DMS153 (cell line): Measurements from ENCODE around the gene RBP5.
A peak's percentile ranks its signal among the peaks of the same experiment; 100 is the strongest.

Experiments
- DNase-seq: peaks from one replicate; lab custom pipeline; 2025; lab: John Stamatoyannopoulos, UW

The RBP5 gene

DNA sequence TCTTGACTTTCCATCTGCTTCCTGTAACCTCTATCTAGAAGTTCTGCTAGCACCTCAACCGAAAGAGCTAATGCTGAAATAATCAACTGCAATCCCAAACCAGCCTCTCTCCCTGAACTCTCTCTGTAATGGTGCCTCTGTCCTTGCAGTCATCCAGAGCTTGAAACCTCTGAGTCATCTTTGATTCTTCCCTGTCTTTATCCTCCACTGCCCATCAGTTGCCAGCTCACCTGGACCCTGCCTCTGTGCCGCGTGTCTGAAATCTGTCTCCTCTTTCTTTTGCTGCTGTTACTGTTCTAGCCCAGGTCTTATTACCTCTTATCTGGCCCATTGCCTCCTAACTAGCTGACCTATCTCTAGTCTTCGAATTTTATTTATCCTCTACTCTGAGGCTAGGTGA, 17.0 kb upstream of the RBP5 start:
- DNase-seq: no peak

DNA sequence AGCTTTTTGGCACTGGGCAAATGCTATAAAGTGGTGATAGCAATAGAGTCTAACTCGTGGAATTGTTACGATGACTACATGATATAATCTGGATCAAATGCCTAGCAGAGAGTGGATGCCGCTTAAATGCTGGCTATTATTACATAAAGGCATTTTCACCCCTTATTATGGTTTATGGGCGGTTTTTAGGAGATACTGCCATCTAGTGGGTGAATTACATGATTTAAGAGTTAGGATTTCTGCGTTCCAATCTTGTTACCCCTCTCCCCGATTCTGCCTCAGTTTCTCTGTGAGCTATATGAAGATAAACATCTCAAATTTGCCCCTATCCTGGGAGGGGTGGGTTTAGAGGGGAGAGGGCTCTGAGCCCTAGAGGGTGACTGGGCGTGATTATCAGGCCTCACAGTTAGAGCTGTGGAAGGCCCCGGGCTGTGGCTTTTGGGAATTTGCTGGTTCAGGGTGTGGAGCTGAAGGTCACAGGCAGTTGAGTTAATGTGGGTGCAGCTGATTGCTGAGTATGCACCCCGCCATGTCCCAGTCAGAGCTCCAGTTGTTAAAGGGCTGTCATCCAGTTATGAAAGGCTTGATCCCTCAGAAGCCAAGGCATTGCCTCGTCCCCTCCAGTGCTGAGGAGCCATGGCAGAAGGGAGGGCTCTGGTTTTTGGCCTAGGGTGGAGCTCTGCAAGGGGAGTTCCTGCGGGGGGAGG, 15.9 kb upstream of the RBP5 start:
- no peak for DNase-seq

DNA sequence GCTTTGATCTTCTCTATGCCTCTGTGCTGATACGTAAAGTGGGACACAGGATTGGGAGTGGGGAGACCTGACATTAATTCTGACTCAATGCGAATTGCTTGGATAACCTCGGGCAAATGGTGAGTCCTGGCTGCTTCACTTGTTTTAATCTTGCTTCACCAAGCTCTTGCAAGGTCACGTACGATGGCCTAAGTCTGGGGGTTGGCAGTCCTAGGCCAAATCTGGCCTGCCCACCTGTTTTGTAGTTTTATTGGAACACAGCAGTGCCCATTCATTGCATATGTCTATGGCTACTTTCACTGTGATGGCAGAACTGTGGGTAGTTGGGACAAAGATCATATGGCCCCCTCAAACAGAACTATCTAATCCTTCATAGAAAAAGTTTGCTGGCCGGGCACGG, 14.9 kb upstream of the RBP5 start:
- no peak for DNase-seq

DNA sequence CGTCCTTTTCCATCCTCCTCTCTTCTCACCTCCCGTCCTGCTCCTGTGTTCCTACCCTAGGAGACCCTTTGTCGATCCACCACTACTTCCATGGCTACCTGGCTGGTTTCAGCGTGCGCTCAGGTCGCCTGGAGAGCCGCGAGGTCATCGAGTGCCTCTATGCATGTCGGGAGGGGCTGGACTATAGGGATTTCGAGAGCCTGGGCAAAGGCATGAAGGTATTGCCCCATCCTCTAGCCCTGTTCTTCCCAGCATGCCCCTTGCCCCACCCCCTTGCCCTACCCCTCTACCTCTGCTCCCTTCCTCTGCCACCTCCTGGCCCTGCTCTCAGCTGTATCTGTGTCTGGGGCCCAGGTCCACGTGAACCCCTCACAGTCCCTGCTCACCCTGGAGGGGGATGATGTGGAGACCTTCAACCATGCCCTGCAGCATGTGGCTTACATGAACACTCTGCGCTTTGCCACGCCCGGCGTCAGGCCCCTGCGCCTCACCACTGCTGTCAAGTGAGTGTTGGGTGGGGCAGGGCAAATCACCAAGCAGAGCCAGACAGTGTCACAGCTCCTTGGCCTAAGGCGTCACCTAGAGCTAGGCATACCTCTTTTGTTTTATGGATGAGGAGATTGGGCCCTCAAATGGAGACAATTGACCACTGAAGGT, 14.2 kb upstream of the RBP5 start:
- no peak for DNase-seq

DNA sequence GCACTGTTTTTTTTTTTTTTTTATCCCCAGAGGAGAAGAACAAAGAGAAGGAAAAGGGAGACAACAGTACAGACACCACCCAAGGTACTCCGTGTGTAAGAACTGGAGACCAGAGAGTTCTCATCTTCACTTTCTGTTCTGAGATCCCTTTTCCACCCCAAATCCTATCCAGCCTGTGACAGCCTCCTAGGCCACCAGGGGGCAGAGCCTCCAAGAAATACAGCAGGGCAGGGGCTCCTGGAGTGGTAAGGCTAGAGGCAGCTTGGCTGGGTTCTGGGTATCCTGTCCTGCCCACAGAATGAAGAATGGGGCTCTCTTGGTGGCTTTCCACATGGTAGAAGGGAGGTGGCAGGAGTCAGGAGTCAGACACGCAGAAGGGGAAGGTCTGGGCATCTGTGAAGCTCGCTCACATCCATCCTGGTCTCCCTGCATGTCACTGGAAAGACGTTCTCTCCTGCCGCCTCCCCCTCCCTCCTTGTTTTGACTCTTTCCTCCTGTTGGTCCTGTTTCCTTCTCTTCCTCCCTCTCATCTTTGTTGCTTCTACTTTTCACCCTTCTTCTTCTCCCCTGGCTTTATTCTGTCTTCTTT, 13.5 kb upstream of the RBP5 start:
- peak; percentile 54 for DNase-seq

DNA sequence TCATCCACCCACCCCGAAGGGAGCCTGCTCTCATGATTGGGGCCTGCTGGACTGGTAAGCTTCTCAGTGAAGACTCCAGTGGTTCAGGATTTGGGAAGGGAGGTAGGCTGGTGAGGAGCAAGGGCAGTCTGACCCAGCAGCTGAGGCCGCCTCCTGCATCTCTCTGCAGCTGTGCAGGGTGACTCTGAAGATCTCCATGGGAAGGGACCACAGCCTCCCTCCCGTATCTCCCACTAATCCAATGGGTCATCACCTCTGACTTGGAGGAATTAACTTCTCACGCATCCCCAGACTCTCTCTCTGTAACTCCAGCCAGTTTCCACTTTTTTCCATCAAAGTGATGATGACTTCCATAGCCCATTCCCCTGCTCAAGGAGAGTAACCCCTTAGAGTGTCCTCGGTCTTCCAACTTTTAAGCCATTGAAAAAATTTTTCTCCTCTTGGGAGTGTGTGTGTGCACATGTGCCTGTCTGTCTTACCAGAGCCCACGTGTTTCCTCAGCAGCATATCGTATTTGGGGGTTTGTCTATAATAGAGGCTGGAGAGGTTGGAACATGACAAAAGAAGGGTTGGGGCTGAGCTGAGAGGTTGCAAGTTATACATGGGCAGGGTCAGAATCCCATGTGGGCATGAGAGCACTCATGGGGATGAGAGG, 12.8 kb upstream of the RBP5 start:
- DNase-seq: no peak

DNA sequence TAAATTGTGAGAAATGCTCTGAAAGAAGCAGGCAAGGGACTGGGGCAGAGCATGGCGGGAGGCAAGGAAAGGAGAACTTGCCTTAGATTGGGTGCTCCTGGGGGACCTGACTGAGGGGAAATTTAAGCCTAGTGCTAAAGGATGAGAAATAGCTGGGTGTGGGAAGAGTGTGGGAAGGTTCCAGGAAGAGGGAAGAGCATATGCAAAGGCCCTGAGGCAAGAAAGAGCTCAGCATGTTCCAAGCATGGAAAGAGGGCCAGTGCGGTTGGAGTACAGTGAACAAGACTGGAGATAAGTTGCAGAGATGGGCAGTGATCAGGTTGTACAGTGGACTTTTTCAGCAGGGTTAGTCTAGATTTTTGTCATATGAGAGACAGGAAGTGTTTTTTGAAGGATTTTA, 10.5 kb upstream of the RBP5 start:
- DNase-seq: no peak

DNA sequence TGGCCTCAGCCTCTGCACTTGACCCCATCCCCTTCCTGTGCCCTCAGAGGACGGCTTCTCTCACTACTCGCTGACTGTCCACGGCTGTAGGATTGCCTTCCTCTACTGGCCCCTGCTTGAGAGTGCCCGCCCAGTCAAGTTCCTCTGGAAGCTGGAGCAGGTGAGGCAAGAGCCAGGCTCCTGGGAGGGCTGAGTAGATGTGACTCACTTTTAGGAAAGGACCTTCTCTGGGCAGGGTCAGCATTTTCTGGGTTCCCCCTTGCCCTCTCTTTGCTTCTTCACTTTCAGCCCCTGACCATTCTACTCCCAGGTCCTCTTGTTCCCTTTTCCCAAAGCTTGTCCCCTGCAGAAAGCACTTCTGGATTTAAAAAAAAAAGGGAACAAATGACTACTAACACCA, 9.2 kb upstream of the RBP5 start:
- DNase-seq: no peak

DNA sequence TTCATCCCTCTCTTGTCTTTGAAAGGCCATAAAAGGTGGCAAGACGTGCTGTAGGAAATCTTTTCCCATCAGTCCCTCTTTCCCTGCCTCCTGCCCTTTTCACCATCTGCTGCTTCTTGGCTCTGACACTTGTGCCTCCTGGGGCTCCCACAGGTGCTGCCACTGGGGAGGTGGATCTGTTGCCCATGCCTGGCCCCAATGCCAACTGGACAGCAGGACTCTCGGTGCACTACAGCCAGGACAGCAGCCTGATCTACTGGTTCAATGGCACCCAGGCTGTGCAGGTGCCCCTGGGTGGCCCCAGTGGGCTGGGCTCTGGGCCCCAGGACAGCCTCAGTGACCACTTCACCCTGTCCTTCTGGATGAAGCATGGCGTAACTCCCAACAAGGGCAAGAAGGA, 8.0 kb upstream of the RBP5 start:
- no peak for DNase-seq

DNA sequence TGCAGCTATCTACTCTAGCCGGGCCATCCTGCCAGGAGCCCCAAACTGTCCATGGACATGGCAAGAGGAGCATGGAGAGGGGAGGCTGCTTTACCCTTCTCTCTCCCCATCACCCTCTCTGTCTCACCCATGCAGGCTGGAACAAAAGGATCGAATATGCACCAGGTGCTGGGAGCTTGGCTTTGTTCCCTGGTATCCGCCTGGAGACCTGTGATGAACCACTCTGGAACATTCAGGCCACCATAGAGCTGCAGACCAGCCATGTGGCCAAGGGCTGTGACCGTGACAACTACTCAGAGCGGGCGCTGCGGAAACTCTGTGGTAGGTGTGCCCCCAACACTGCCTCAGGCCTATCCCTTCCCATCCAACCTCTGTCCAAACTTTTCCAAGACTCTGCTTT, 7.4 kb upstream of the RBP5 start:
- no peak for DNase-seq

DNA sequence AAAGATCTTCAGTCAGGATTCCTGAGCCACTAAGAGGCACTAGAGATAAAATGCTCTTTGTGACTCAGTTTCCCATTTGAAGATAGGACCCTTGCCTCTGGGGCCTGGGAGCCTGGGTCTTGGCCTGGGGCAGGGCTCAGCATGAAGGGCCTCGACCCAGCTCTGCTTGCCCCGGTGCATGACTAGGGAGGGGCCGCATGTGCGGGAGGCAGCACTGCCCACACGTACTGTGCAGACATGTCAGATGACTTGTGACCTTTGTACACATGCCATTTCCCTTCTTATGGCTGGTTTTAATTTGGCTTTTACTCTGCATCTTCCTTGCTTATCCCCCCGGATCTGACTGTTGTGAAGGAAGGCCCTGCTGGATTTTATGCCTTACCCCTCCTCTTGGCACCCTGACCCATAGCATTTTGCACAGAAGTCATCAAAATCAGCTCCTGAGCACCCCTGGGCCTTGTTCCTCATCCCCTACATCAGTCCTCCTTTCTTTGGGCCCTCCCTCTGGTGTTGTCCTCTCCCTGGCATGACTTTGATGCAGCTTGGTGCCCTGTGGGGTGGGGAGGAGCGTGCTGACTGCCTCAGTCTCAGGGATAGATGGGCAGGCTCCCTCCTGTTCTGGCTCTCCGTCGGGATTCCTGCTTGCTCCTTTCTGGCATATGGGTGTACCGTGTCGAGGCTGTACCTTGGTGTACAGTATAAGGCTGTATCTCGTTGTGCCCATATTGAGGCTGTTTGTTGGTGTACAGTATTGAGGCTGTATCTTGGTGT, 5.9 kb upstream of the RBP5 start:
- no peak for DNase-seq

DNA sequence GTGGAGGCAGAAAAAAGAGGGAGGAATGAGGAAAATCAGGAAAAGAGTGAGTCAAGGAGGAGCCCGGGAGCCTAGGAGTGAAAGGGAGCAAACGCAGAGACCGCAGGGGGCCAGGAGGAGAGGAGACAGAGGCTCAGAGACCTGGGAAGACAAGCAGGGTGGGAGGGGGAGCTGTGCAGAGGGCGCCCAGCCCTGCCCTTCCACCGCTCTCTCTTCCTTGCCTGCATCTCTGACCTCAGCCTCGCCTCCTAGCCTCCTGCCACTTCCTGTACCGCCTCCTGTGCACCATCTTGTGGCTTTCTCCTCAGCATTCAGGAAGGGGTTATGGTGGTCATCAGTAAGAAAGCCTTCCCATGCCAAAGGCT, 2.8 kb upstream of the RBP5 start:
- DNase-seq: no peak

DNA sequence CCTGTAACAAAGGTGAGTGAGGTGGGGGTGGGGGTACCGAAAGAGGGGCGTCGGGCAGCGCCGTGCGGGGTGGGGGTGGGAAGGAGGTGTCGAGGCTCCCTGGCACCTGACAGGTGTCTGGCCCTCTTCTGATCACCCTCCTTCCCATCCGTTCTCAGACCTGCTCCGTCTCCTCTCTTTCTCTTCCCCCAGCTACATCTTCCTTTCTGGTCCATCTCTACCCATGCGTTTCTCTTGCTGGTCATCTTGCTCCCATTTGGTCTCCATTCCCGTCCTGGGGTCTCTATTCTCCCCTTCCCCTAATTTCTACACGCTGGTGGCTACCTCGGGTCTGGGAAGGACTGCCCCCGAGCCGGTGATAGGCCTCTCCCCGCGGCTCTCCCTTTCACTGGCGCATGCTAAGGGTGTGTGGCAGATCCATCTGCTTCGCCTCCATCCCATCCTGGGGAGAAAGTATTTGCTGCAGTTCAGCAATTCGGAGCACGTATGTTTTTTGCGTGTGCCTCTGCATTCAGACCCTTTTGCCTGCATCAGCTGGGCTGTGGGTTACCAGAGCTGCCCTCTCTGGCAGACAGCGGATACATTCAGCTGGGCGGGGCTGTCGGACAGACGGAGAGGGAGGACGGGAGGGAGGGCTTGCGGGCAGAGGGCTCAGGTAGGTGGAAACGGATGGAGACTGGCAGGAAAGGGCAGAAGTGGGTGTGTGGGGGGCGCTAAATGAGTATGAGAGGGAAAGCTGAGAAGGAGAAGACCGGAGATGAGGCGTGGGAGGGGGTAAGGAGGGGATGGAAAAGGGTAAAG, 2.2 kb upstream of the RBP5 start:
- DNase-seq: peak; percentile 10

DNA sequence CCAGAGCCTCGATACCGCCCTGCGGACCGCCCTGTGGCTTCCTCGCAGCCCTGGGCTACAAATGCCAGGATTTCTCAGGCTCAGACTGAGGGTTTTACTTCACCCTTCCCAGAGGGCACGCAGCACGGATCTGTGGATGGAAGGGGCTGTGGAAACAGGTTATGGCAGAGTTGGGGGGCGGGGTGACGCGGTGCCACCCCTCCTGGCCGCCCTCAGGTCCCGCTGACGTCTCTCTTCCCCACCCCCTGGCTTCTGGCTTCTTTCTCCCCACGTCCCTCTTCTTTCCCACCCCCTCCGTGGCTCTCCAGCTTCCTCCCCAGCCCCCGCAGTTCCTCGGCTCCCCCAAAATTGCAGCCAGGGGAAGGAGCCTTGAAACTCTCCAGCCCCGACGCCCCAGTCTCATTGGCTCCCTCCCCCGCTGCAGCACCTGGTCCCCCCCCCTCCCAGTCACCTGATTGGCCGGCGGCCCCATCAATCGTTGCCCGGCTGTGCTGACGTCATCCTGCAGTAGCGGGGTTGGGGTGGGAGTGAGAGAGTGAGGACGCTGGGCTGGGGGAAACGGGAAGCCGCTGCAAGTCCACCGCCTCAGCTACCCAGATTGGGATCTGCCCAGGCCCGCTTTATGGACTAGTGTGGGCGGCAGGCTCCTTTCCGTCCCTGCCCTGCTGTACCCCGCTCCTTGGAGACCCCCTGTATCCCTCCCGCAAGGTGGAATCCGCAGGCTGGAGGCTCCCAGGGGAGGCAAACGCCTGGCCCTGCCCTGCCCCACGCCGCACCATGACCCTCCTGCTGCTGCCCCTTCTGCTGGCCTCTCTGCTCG, 1.4 kb upstream of the RBP5 start, which contains the start of gene CLSTN3:
CLSTN3 (plus strand) TSS at position 500 of the 820 bp plus-strand sequence; CDS start at position 778, 278 bp downstream.
- DNase-seq: peak; percentile 61

DNA sequence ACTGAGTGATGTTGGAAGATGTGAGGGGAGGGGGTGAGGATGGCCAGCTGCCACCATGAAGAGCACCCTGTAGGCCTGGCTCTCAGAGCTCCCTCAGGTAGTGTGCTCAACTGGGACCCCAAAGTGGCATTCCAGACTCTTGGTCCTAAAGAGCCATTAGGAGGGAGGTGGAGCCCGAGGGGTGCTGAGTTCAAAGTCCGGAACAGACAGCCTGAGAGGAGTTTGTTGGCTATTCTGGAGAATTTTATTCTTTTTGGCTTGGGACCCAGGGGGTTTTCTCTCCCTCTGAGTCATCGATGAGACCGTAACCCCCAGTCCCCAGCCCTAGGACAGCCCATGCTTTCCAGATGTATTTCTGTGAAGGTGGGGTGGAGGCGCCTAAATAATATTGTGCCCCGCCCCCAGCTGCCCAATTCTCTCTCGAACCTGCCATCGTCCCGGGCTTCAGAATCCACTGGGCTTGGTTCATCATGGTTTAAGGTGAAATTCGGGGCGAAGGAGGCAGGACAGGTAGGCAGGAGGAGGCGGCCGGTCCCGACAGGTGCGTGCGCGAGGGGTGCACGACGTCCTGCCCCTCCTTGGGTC, 690 bp upstream of the RBP5 start:
- DNase-seq: no peak

DNA sequence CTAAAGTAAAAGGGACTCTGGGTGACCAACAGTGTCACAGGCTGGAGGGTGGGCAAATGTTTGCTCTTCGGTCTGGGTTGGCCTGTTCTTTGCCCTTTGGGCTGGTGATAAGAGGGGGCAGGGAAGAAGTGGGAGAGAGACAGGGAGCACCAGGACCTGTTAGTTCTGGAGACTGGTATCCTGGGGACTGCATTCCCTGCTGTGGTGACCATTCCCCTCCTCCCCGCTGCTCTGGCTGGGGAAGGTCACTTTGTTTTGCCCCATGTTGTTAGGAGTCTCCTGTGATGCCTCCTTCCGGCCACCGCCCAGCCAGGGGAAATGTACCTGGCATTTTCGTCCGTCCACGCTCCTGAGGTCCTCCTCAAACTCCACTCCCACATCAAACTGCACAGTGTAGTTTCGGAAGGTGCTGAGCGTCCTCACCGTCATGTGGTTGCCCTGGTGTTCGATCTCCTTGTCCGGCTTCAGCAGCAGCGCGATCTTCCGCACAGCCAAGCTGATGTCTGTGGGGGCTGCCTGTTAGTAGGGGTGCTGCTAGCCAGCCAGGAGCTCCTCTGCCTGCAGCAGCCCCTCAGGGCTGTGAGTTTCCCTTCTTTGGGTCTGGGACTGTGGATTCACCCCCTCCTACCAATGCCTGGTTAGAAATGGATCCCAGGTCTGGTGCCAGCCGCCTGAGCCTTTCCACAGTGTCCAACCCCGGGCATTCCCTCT, 618 bp downstream of the RBP5 start:
- DNase-seq: no peak

DNA sequence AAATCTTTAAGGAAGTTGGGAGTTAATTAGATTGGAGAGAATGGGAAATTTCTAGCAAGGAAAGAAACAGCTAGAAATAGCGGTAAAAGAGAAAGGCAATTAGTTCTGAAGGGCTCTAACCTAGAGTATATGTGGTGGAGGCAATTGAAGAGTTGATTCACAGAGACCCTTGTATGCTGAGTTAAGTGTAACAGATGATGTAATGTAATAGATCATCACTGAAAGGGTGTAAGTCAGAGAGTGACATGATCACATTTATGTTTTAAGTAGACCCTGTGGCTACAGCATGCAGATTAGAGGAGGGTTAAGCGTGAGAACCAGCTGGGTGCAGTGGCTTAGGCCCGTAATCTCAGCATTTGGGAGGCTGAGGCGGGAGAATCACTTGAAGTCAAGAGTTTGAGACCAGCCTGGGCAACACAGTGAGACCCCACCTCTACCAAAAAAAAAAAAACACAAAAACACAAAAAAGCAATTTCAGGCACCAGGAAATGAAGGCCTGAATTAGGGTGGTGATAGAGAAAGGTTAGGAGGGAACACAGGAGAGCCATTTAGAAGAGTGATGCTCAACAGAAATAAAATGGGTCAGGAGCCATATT, 3.0 kb downstream of the RBP5 start:
- DNase-seq: no peak

DNA sequence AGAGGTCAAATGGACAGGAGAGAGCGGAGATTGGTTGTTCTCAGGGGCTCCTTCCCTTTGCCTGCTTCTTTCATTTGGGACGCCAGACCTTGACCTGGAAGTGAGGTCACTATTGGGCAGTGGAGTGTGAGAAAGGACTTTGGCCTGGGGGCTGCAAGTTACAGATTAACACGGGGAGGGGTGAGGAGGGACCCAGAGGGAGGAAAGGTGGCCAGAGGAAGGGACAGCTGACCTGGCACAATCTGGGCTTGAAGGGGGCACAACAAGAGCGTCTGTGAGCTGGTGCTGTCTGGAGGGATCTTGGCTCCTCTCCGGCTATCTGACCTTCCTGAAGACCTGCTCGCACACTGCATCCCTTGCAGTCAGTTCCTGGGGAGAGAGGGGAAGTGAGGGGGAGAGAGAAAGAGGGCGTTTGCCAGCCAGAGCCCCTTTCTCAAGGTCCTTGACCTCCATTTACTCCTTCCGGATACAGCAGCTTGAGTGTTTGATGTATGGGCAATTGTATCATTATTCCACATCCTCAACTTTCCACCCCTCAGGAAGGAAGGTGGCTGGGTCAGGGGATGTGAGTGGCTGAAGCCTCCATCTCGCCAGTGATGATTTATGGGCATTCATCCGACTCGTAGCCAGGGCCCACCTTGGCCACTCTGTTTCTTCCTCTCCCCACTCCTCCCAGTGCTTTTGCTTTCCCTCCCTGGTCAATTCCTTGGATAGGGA, 4.7 kb downstream of the RBP5 start:
- no peak for DNase-seq
